ENCODE data around the gene VIL1. TPM values are rescaled to one million over a fixed set of nuclear protein-coding genes. Genes with fewer than 3 reads are reported as not detected.

Gene VIL1
- total RNA-seq, 1 donor from 2014 or later = not detected

DNA sequence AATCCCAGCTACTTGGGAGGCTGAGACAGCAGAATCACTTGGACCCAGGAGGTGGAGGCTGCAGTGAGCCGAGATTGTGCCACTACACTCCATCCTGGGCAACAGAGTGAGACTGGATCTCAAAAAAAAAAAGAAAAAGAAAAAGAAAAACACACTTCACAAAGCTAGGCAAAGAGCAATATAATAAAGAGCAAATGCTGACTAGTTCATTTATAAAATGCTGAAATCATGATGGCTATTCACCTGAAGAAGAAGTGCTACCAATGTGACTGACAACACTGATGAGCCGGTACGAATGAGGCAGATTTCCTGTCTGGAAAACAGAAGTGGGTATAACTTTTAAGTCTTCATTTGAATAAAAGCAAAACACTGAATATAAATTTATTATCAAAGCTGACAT lies 37.9 kb downstream of the VIL1 start:
- no peak for DNase-seq (ENCODE audit: low read depth)
- Histone ChIP-seq H3K4me3 (ENCODE audit: low read depth, low read length) (no peak overlapping the region), H3K36me3 (ENCODE audit: control insufficient read depth, insufficient read depth, low read length) (no peaks in the 10 kb centered on the region), H3K27me3 (ENCODE audit: control insufficient read depth, insufficient read depth, low read length) (no peaks in the 10 kb centered on the region)
- TF ChIP-seq, protein P1, sequence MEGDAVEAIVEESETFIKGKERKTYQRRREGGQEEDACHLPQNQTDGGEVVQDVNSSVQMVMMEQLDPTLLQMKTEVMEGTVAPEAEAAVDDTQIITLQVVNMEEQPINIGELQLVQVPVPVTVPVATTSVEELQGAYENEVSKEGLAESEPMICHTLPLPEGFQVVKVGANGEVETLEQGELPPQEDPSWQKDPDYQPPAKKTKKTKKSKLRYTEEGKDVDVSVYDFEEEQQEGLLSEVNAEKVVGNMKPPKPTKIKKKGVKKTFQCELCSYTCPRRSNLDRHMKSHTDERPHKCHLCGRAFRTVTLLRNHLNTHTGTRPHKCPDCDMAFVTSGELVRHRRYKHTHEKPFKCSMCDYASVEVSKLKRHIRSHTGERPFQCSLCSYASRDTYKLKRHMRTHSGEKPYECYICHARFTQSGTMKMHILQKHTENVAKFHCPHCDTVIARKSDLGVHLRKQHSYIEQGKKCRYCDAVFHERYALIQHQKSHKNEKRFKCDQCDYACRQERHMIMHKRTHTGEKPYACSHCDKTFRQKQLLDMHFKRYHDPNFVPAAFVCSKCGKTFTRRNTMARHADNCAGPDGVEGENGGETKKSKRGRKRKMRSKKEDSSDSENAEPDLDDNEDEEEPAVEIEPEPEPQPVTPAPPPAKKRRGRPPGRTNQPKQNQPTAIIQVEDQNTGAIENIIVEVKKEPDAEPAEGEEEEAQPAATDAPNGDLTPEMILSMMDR (IDR thresholded peaks at IDR 0.05; ENCODE audit: insufficient read depth, low read length, poor library complexity, severe bottlenecking) = no peak

DNA sequence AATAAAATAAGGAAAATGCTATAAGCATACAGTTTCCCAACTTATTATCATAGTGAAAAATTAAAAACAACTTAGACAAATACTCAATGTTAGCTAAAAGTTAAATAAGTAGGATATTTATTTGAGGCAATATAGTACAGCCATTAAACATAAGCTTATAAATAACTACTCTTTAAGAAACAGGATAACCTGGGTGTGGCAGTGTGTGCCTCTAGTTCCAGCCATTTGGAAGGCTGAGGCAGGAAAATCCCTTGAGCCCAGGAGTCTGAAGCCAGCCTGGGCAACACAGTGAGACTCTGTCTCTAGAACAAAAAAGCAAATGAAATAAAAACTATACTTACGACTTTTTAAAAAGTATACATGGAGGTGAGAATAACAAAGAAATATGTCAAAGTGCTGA lies 39.7 kb downstream of the VIL1 start:
- TF ChIP-seq, protein P1 (IDR thresholded peaks at IDR 0.05; ENCODE audit: insufficient read depth, low read length, poor library complexity, severe bottlenecking) = no peak
- Histone ChIP-seq H3K36me3 (ENCODE audit: control insufficient read depth, insufficient read depth, low read length) (no peaks in the 10 kb centered on the region), H3K4me3 (ENCODE audit: low read depth, low read length) (no peak overlapping the region), H3K27me3 (ENCODE audit: control insufficient read depth, insufficient read depth, low read length) (no peaks in the 10 kb centered on the region)
- no peak for DNase-seq (ENCODE audit: low read depth)

DNA sequence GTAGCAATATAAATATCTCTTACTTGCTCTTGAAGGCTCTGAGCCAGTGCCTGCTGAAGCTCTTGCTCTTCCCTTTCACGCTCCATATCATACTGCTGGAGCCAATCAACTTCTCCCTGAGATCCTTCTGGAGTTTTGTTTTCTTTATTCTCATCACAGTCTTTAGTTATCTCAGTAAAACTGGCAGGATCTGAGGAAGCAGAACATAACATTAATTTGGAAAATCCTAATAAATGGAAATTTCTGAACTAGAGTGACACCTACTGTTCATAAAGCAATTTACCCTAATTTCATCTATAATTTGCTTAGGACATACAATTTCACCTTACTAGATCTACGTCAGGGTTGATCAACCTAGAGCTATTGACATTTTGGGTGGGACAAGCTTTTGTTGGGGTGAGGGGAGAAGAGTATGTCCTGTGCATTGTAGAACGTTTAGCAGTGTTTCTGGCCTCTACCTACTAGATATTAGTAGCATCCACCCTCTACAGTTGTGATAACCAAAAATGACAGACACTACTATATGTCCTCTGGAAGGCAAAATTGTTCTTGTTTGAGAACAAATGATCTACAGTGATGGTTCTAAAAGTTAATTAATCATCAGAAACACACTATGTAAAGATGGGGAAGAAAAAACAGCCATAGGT lies 47.2 kb downstream of the VIL1 start:
- H3K27me3 ChIP-seq (ENCODE audit: control insufficient read depth, insufficient read depth, low read length) = no peaks in the 10 kb centered on the region
- no peak overlapping the region for H3K4me3 ChIP-seq (ENCODE audit: low read depth, low read length)
- H3K36me3 ChIP-seq (ENCODE audit: control insufficient read depth, insufficient read depth, low read length) = no peaks in the 10 kb centered on the region
- TF ChIP-seq, protein P1 (IDR thresholded peaks at IDR 0.05; ENCODE audit: insufficient read depth, low read length, poor library complexity, severe bottlenecking) = peak; percentile 29
- DNase-seq (ENCODE audit: low read depth) = no peak

DNA sequence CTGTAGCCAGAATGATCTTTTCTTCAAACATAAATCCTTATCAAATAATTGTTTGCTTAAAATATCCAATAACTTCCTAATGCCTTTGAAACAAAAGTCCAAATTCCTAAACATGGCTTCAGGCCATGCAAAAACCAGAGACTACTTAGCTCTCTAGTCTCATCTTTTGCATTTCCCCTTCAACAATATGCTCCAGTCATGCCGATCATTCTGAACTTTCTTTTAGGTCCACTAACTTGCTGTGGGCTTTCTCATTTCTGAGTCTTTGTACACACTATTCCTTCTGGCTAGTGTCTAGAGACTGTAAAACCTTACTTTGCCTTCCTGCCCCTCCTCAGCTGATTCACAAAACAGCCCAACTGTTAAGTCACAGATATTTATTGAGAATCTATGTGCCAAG lies 51.5 kb downstream of the VIL1 start:
- Histone ChIP-seq H3K27me3 (ENCODE audit: control insufficient read depth, insufficient read depth, low read length) (no peaks in the 10 kb centered on the region), H3K4me3 (ENCODE audit: low read depth, low read length) (no peak overlapping the region), H3K36me3 (ENCODE audit: control insufficient read depth, insufficient read depth, low read length) (no peaks in the 10 kb centered on the region)
- TF ChIP-seq, protein P1 (IDR thresholded peaks at IDR 0.05; ENCODE audit: insufficient read depth, low read length, poor library complexity, severe bottlenecking) = no peak
- DNase-seq (ENCODE audit: low read depth) = no peak

DNA sequence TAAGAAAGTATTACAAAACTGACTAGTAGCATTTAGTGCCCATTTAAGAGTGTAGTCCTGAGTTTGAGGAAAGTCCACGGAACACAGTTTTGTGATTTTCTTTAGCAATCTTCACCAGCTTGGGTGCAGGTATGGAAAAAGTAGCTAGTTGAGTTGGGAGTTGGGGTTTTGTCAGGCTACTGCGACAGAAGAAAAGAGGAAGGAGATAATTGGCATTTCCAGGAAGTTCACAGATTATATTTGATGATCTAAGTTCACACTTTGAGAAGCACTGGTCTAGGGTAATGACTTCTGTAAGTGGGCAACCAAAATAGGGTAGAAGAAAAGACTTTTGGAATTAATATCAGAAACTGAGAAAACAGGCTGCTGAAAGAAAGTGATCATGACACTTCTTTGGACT lies 52.1 kb downstream of the VIL1 start:
- no peak for DNase-seq (ENCODE audit: low read depth)

More for the DNA sequence above, 52.1 kb downstream of the VIL1 start:
- H3K4me3 ChIP-seq (ENCODE audit: low read depth, low read length) = no peak overlapping the region
- no peaks in the 10 kb centered on the region for H3K27me3 ChIP-seq (ENCODE audit: control insufficient read depth, insufficient read depth, low read length)
- no peaks in the 10 kb centered on the region for H3K36me3 ChIP-seq (ENCODE audit: control insufficient read depth, insufficient read depth, low read length)
- TF ChIP-seq, protein P1 (IDR thresholded peaks at IDR 0.05; ENCODE audit: insufficient read depth, low read length, poor library complexity, severe bottlenecking) = no peak

All from kidney epithelial cell (primary cell).